ENCODE data around the gene F7. TPM values are rescaled to one million over a fixed set of nuclear protein-coding genes. Genes with fewer than 3 reads are reported as not detected.

The F7 gene
- total and polyA plus RNA-seq, 2 donors (not counting 1 experiment from before 2014, with no cell fraction given) = not detected

GRCh38 chr13:113089693-113090414 lies 15.7 kb upstream of the F7 start:
- Mint-ChIP-seq H3K9me3 (ENCODE audit: insufficient read depth) (no peaks in the 10 kb centered on the region), H3K4me3 (no peak overlapping the region), H3K4me1 (no peaks in the 10 kb centered on the region), H3K27me3 (no peaks in the 10 kb centered on the region), H3K27ac (no peak overlapping the region)
- no peaks in the 10 kb centered on the region for H4K20me1 ChIP-seq (ENCODE audit: control insufficient read depth, insufficient read depth, low read length, poor library complexity, severe bottlenecking)
- H3K4me2 ChIP-seq (replicated peaks; ENCODE audit: low read depth, low read length, poor library complexity, severe bottlenecking) = no peak overlapping the region
- intact Hi-C loops (cut with micrococcal nuclease) = no loop called here
- ChIA-PET POLR2A (no interaction called here), CTCF (no interaction called here)
- H3K9me3 ChIP-seq (ENCODE audit: control extremely low read depth in 1 of 3, control insufficient read depth in 2 of 3, insufficient read depth in 1 of 3, low read length in 2 of 3) = peaks cover 0 to 15% (median 0%) of the 10 kb centered on the region in 3 donors
- no peaks in the 10 kb centered on the region for H3K4me1 ChIP-seq (ENCODE audit: control insufficient read depth in 2 of 2, insufficient read depth in 2 of 2, low read length in 2 of 2)
- H3K36me3 ChIP-seq (replicated peaks in 1 of 2; ENCODE audit: control extremely low read depth in 1 of 2, control insufficient read depth in 1 of 2, extremely low read depth in 1 of 2, insufficient read depth in 2 of 2, low read length in 1 of 2) = no peaks in the 10 kb centered on the region
- no peak overlapping the region for H3K4me3 ChIP-seq (ENCODE audit: control extremely low read depth in 1 of 5, extremely low read depth in 1 of 5, insufficient read depth in 1 of 5, low read depth in 2 of 5, low read length in 4 of 5)
- ATAC-seq (ENCODE audit: low read depth) = no peak
- no peak overlapping the region for H3K9ac ChIP-seq (ENCODE audit: low read length)
- no peaks in the 10 kb centered on the region for H3K27me3 ChIP-seq (replicated peaks in 1 of 4; ENCODE audit: control extremely low read depth in 1 of 4, control insufficient read depth in 3 of 4, insufficient read depth in 4 of 4, low read length in 3 of 4)
- no peak overlapping the region for H2AFZ ChIP-seq (ENCODE audit: insufficient read depth, low read depth, low read length, poor library complexity, severe bottlenecking)
- TF ChIP-seq CTCF (IDR thresholded peaks at IDR 0.05) = no peak
- no peak for TF ChIP-seq EZH2 (IDR thresholded peaks at IDR 0.05; ENCODE audit: borderline replicate concordance, insufficient read depth, low read depth, low read length, poor library complexity, severe bottlenecking)
- no peak for DNase-seq
- H3K27ac ChIP-seq (ENCODE audit: low read length in 2 of 2) = no peak overlapping the region
- H3K79me2 ChIP-seq (ENCODE audit: control insufficient read depth, insufficient read depth, low read length) = no peaks in the 10 kb centered on the region
- WGBS (ENCODE audit: insufficient coverage) = 94% methylated on average over 30 of the region's 36 CpGs

GRCh38 chr13:113090415-113090770 lies 15.2 kb upstream of the F7 start:
- H3K27ac ChIP-seq (ENCODE audit: low read length in 2 of 2) = no peak overlapping the region
- H3K4me3 ChIP-seq (ENCODE audit: control extremely low read depth in 1 of 5, extremely low read depth in 1 of 5, insufficient read depth in 1 of 5, low read depth in 2 of 5, low read length in 4 of 5) = no peak overlapping the region
- TF ChIP-seq CTCF (IDR thresholded peaks at IDR 0.05) = no peak
- TF ChIP-seq EZH2 (IDR thresholded peaks at IDR 0.05; ENCODE audit: borderline replicate concordance, insufficient read depth, low read depth, low read length, poor library complexity, severe bottlenecking) = no peak
- H3K9ac ChIP-seq (ENCODE audit: low read length) = no peak overlapping the region
- 89% methylated on average over 8 of the region's 13 CpGs for WGBS (ENCODE audit: insufficient coverage)
- H3K27me3 Mint-ChIP-seq = no peaks in the 10 kb centered on the region
- H3K27me3 ChIP-seq (replicated peaks in 1 of 4; ENCODE audit: control extremely low read depth in 1 of 4, control insufficient read depth in 3 of 4, insufficient read depth in 4 of 4, low read length in 3 of 4) = no peaks in the 10 kb centered on the region
- H4K20me1 ChIP-seq (ENCODE audit: control insufficient read depth, insufficient read depth, low read length, poor library complexity, severe bottlenecking) = no peaks in the 10 kb centered on the region
- no peak overlapping the region for H3K4me2 ChIP-seq (replicated peaks; ENCODE audit: low read depth, low read length, poor library complexity, severe bottlenecking)
- intact Hi-C loops (cut with micrococcal nuclease) = no loop called here
- H3K9me3 ChIP-seq (ENCODE audit: control extremely low read depth in 1 of 3, control insufficient read depth in 2 of 3, insufficient read depth in 1 of 3, low read length in 2 of 3) = peaks cover 0 to 9% (median 0%) of the 10 kb centered on the region in 3 donors
- POLR2A ChIA-PET = no interaction called here
- CTCF ChIA-PET = no interaction called here
- H3K27ac Mint-ChIP-seq = no peak overlapping the region
- H3K4me1 Mint-ChIP-seq = no peaks in the 10 kb centered on the region
- no peaks in the 10 kb centered on the region for H3K9me3 Mint-ChIP-seq (ENCODE audit: insufficient read depth)
- no peaks in the 10 kb centered on the region for H3K4me1 ChIP-seq (ENCODE audit: control insufficient read depth in 2 of 2, insufficient read depth in 2 of 2, low read length in 2 of 2)
- DNase-seq = no peak
- no peak overlapping the region for H3K4me3 Mint-ChIP-seq
- no peaks in the 10 kb centered on the region for H3K79me2 ChIP-seq (ENCODE audit: control insufficient read depth, insufficient read depth, low read length)
- H3K36me3 ChIP-seq (replicated peaks in 1 of 2; ENCODE audit: control extremely low read depth in 1 of 2, control insufficient read depth in 1 of 2, extremely low read depth in 1 of 2, insufficient read depth in 2 of 2, low read length in 1 of 2) = no peaks in the 10 kb centered on the region
- no peak overlapping the region for H2AFZ ChIP-seq (ENCODE audit: insufficient read depth, low read depth, low read length, poor library complexity, severe bottlenecking)
- ATAC-seq (ENCODE audit: low read depth) = no peak

Data from B cell (primary cell).